ENCODE measurements around the gene RBM33.

RBM33 gene

DNA sequence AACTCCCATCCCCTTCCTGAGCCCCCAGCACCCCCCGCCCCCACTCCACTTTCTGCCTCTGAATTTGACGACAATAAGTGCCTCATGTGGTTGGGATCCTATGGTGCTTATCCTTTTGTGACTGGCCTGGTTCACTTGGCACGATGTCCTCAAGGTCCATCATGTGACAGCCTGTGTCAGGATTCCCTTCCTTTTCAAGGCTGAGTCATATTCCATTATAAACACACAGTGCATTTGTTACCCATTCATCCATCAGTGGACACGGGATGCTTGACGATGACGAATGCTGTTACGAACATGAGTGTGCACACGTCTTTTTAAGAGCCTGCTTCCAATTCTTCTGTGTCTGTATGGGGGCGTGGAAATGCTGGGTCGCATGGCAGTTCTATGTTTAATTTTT, 141.1 kb downstream of the RBM33 start:
- DNase-seq = peak; percentile 17

DNA sequence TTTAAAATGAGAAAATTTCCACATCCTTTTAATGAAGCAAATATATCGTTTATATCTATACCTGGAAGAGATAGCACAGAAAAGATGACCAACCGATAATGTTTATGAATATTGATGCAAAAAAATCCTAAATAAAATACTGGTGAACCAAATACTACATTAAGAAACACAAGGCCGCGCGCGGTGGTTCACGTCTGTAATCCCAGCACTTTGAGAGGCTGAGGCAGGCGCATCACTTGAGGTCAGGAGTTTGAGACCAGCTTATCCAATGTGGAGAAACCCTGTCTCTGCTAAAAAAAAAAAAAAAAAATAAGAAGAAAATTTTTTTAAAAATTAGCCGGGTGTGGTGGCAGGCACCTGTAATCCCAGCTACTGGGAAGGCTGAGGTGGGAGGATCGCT, 142.0 kb downstream of the RBM33 start:
- no peak for DNase-seq

DNA sequence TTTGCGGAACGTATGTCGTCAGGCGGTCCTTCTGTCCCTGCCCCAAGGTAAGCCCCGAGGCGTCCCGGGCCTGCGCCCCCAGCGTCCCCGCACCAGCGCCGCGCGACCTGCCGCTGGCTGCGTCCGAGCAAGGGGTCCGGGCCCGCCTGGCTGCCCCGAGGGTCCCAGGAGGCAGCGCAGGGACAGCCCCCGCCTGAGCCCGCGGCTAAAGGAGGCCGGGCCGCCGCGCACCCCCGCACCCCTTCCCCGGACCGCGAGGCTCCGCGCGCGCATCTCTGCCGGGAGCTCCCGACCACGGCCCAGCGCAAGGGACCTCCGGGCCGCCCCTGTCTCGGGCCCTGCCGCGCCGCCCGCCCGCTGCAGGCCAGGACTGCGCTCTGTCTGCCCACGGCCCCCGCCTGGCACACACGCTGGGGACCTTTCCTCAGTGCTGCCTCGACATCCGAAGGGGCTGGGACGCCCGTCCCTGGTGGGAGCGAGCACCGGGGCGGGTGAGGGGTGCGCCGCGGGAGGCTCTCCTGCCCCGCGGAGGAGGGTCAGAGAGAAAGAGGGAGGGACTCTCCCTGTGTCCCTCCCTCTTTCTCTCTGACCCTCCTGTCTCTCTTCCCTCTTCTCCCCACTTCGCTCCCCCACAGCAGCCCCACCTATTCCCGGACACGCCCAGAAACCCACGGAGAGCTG, 142.8 kb downstream of the RBM33 start:
- no peak for DNase-seq

DNA sequence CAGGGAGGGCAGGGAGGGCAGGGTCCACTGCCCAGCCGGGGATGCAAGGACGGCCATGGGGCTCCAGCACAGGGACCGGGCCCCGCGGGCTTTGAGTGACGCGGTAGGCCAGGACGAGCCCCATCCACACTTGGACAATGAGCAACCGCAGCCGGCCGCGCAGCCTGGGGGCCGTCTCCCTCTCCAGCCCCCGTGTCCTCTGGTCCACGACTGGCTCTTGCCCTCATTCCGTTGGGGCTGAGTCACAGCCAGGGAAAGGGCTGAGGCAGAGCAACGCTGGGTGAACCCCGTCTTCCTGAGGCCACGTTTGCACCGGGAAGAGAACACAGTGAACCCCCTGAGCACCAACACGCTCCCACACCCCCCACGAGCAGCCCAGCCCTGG, 144.1 kb downstream of the RBM33 start:
- DNase-seq = no peak

DNA sequence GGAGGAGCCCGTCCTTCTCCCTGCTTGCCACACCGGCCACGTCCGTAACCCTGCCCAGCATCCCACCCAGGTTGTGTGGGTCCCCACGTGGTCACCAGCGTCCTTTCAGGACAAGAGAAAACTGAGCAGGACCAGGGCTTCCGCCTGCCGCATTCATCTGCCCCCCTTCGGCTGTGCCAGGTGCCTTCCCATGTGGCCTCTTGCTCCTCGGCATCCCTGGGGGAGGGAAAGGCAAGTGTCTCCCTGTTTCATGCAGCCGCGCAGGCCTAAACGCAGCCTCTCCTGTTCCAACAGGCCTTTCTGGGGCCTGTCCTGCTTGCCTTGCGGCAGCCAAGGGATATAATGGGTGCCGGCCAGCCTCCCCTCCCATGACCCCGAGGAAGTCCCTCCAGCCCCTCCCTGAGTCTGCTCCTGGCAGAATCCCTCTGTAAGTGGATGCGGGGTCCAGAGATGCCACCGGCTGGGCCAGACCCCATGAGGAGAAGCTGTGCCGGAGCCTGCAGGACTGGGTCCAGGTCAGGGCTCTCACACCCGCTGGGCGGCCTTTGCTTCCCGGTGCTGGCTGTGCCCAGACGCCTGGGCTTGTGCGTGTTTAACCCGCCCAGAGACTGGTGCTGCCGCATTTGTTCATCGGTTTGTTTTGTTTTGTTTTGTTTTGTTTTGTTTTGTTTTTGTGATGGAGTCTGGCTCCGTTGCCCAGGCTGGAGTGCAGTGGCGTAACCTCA, 144.7 kb downstream of the RBM33 start:
- peak; percentile 60 for DNase-seq

DNA sequence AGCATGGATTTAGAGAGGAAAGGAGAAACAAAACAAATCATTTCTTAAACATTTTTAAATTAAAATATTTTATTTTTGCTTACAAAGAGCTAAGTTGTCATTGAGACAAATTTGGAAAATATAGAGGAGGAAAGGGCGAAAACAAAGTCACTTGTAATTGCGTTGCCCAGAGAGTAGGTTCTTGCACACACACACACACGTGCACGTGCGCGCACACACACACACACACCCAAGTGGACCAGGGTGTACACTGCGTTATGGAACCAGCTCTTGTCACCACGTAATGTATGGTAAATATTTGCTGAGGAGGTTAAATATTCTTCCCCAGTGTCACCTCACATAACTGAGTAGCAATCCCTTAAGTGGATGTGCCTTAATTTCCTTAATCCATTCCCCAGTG, 146.2 kb downstream of the RBM33 start:
- DNase-seq = no peak

DNA sequence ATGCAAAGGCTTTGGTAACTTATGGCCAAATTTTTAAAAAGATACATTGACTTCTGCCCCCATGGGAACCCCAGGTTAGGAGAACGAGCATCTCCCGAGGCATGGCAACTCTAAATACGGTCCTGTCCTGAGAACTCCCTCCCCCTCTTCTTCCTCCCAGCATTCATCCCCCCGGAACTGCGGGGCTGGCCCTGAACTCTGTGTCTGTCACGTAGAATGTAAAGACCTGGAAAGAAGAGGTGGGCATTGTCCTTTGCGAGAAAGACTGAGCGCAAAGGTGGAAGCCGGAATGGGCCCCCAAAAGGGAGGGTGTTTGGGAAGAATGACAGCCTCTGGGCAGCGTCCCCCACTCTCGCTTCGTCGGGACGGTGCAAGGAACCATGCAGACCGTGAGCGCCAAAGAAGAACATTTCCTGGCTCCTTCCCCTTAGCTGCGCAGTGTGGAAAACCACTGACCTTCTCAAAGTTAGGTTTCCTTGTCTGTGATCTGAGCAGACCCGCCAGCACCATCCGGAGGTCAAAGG, 146.8 kb downstream of the RBM33 start:
- no peak for DNase-seq

DNA sequence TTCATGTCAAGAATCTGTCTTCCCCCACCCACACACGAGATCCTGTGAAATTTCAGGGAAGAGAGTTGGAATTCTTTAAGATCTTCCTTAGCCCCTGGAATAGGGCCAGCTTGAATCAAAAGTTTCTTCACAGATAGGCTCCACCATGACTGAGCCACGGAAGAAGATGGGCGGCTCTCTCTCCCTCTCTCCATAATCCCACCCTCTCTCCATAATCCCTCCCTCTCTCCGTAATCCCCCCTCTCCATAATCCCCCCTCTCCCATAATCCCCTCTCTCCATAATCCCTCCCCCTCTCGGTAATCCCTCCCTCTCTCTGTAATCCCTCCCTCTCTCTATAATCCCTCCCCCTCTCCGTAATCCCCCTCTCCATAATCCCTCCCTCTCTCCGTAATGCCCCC, 147.4 kb downstream of the RBM33 start:
- no peak for DNase-seq

DNA sequence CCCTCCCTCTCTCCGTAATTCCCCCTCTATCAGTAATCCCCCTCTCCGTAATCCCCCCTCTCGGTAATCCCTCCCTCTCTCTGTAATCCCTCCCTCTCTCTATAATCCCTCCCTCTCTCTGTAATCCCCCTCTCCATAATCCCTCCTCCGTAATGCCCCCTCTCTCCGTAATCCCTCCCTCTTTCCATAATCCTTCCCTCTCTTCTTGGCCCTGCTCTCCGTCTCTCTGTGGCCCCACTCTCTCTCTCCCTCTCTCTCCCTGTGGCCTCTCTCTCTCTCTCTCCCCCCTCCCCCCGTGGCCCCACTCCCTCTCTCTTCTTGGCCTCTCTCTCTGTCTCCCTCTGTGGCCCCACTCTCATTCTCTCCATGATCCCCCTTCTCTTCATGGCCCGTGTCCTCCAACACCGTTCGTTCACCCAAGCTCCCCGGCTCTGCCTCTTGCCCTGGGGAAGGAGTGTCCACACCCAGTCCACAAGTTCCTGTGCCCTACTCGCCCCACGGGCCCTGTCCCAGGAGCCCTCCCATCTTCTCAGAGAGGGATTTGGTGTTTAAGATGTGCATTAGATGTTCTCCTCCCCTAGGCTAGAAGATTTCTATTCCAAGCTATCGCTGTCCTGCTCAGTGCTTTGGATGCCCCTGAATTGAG, 148.0 kb downstream of the RBM33 start:
- no peak for DNase-seq

DNA sequence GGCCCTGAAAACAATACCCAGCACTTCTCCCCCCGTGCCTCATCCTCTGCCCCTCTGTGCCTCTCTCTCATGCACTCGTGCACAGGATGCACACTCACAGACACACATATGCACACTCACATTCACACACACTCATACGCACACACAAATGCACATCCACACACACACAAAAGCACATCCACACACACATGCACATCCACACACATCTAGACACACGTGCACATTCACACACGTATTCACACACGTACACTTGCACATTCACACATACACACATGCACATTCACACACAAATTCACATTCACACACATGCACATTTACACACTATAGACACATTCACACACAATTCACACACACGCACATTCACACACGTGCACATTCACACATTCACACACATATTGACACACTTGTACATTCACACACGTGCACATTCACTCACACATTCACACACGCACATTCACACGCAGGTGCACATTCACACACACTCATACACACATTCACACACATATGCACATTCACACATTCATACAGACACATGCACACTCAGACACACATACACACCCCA, 148.6 kb downstream of the RBM33 start:
- DNase-seq = no peak

DNA sequence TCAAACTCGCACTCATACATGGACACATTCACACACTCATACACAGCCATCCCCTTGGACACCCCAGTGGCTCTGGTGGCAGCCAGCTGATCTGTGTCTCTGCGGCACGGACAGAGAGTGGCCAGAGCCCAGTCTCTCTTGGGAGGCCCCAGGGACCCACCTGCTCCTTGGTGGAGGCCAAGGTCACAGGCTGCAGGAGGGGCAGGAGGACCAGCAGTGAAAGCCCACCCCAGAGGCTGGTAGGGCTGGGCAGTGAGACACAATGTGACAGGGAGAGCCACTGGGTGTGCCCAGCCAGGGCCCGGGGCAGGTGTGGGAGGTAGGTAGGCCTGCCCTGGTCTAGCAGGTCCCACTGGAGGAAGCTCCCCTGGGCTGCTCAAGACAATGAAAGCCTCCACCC, 149.3 kb downstream of the RBM33 start:
- DNase-seq = no peak

DNA sequence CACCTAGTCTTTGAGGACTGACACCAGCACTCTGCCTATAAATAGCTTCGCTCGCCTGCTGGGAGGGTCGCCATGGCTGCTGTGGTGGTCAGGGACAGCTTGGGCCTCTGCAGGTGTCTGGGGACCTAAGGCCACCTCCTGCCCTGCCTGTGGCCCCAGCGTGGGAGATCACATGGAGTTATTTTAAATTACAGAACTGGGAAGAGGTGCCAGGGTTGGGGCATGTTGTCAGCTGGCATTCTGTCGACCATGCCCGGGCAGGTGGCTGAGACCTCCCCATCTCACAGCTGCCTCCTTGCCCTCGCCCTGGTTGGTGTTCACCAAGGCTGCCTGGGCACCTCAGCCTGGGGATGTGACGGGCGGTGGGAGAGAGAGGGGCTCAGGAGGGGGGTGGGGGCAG, 149.7 kb downstream of the RBM33 start:
- no peak for DNase-seq

DNA sequence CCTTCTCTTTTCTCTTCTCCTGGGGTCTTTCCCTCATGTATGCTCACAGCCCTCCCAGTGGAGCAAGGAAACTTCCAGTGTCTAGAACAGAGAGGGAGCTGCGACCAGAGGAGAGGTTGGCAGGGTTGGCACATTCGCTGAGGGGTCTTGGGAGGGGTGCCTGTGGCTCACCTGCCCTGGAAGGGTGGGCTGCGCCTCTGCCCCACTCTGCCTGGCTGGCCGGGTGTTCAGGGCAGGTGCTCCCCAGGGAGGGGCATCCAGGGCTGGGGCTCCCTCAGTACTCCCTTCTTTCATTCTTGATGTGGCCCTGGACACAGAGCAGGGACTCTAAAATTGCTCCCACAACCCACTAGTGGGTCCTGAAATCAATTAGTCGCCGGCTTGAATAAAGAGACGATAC, 150.9 kb downstream of the RBM33 start:
- DNase-seq = no peak

DNA sequence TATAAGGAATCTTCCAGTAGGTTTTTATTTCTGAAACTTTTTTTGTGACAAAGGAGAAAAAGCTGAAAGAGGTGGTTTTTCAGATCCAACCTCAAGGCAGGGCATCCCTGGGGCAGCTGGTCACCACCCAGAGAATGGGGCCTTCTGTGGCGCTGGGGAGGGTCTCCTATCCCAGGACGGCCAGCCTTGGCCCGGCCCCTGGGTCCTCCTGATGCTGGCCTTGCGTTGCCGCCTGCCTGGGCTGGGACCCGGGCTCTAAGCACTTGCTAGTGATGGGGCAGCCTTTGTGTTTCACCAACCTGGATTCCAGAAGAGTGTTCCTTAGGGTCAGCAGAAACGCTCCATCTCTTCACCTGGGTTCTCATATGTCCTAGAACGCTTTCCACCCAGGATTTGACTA, 151.5 kb downstream of the RBM33 start:
- DNase-seq = no peak

DNA sequence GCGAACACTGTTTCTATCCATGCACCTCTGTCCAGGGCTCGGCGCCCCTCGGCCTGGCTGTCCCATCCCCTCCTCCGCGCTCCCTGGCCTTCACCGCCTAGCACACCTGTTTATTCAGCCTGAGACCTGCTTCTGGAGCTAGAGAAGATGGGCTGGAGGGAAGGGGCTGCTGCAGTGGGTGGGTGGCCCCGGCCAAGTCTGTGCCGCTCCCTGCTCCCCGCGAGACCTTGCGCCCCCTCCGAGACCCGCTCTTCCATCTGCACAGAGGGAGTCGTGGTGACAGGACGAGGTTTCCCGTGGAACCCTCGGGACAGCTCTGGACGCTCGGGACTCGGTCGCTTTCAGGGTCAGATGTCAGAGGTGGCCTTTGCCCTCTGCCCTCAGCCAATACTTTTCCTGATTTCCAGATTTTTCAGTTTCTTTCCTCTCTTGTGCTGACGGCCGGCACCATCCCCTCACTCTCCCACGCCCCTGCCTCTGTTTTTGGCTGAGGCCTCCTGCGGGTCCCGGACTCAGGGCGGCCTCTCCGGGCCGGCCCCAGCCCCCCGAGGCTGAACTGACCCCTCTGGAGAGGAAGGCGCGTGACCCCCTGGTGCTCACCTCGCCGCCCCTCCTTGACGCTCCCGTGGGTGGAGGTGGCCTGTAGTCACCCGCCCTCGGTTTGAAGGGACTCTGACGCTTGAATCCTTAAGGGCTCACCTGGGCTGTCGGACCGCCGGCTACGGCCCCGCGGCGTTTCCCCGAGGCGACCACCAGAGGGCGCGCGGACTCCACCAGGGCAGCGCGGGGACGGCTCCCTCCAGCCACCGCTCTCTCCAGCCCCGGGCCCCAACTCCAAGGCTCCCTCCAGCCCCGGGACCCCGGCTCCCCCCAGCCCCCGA, 152.2 kb downstream of the RBM33 start:
- peak; percentile 89 for DNase-seq

DNA sequence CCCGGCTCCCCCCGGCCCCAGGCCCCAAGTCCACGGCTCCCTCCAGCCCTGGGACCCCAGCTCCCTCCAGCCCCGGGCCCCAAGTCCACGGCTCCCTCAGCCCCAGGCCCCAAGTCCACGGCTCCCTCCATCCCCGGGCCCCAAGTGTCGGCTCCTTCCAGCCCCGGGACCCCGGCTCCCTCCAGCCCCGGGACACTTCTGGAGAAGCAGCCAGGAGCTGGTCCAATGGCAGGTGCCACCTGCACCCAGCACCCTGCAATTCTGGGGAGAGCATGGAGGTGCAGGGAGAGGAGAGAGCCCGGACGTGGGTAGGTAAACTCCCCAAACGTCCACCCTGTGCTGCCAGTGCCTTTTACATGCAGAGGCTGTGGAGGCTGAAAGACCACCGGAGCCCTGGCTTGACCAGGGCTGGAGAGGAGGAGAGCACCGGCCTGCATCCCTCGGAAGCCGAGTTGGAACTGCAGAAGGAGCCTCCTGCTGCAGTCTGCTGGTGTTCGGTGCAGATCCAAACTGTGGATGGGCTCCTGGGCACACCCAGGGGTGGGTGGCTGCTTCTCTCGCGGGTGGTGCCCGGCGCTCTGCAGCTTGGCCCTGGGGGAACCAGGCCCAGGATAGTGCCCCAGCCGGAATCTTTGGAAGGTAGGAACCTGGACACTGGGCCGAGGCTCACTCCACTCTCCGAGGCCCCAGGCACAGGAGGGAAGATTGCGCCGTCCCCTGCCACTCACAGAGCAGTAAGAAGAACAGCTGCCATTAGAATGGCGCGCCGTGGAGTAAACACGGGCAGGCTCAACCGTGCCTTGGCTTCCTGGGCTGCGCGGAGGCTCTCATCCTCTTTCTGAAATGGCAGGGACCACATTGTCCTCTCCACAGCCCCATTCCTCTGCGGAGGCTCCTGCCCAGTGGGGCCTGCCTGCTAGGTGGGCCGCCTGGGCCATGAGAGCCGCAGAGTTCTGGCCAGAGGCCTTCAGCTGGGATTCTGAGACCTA, 153.1 kb downstream of the RBM33 start:
- no peak for DNase-seq

DNA sequence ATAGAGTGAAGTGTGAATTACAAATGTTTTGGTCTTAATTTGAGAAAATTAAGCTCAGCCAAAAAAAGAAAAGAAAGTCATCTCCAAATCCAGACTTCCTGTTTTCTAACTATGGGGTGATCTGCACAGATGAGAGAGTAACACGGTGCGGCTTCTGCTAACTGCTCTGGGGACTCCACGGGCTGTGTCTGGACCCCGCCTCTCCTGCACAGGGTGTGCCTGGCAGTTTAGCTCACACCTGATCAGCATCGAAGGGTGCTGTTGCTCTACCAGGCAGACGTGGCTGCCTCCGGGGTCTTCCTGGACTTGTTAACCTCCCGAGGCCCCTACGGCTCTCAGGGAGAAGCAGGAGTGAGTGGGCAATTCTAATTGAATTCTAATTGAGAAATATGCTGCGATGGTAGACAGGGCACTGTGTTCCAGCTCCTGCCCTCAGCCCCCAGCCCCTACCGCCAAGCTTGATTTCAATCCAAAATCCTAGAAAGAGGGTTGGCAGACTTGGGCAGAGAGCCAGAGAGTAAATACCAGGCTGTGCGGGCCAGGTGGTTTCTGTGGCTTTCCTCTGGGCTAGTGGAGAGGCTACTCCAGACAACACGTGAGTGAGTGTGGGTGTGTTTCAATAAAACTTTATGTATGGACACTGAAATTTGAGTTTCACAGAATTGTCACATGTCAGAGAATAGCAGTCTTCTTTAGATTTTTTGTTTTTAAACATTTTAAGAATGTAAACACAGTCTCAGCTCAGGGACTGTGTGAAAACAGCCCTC, 154.4 kb downstream of the RBM33 start:
- no peak for DNase-seq

DNA sequence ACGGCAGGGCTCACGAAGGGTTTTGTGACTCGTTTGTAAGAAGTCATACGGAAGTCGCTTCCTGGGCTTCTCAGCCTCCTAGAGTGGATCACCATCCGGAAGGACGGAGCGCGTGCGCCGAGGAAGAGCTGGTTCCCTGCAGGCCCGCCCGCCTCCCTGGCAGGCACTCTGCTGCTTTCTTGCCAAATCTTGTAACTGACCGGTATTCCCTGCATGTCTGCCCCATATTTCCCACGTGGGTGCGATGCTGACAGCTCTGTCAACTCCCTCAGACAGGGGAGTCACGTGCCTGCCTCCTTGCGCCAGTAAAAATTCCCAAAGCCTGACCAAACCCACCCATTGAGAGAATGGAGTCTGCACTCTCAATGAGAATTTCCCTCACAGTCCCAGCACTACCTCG, 155.1 kb downstream of the RBM33 start:
- DNase-seq = no peak

DNA sequence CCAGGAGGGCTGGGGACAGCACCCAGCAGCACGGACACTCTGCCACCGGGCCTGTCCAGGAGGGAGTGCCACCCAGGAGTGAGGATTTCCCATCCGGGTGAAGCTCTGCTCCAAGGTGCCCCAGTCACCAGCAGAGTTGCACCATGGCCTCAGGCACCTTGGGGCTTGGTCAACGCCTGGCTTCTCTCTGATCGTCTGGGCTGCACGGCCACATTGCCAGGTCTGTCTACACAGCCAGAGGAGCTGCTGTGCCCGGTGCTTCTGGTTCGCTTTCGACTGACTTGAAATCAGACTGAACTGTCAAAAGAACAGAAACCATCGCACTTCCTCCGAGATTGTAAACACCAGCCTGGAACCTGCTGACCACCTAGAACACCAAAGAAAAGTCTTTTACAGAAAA, 155.8 kb downstream of the RBM33 start:
- no peak for DNase-seq

DNA sequence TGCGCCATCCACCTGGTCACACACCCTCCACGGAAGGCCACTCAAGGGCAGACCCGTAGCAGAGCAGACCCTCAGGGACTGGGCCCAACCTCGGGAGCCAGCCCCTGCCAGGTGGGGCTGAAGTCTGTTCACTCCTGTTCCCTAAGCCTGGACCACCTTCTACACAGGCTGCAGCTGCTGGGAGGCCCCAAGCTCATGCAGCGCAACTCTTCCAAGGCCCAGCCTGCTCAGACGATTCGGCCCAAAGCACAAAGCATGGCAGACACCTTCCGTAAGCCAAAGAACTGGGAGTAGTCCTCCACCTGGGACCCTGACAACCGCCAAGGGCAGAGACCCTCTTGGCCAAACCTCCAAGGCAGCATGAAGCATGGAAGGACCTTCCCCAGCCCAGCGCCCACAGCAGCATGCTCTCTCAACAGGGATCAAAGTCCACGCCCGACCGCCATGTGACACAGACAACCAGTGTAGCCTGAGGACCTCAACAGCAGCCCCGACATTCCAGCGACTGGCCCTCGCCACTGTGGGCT, 156.3 kb downstream of the RBM33 start:
- DNase-seq = no peak
